ENCODE results near the gene IL27RA.

Gene IL27RA

DNA sequence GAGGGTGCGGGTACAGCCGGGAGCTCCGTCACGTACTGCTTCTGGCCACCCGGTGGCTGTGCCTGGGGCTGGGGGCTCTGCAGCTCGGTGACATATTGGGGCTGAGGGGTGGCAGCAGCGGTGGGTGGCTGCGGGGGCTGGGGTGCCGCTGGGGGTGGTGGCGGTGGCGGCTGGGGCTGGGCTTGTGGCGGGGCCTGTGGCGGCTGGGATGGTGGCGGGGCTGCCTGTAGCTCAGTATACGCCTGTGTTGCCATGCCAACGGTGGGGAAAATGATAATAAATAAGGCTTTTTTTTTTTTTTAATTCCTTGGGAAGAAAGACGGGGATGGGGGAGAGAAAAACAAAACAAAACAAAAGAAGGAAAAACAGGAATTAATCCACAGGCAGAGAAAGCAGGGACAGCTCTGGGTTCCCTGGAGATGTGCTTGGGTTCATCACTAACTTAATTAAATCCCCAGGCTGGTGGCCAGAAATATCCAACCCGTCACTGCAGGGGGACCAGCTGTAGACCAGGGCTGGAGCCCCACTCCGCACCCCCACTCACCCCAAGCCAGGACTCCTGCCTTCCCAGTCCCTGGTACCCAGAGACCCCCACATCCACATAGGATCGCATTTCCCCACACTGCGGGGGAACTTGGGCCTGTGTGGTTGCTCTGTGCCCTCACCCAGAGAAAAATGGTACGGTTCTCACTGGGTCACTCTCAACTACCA, 37.8 kb upstream of the IL27RA start:
- Histone ChIP-seq H2AFZ (ENCODE audit: low read length) (no peak overlapping the region), H3K9ac (ENCODE audit: low read length) (no peak overlapping the region), H3K9me3 (ENCODE audit: low read length) (0 out of 2 replicates have a peak, but pooled peaks cover under 1% of the 10 kb centered on the region), H3K4me2 (ENCODE audit: low read length) (no peak overlapping the region), H3K4me3 (ENCODE audit: low read depth, low read length, poor library complexity, severe bottlenecking) (no peak overlapping the region), H3F3A (ENCODE audit: insufficient read depth, low read length) (no peaks in the 10 kb centered on the region), H3K27me3 (ENCODE audit: insufficient read depth, low read length) (no peaks in the 10 kb centered on the region), H3K79me2 (ENCODE audit: insufficient read depth, low read length) (no peaks in the 10 kb centered on the region), H4K20me1 (ENCODE audit: insufficient read depth, low read length) (no peaks in the 10 kb centered on the region), H3K36me3 (ENCODE audit: insufficient read depth, low read length) (peaks cover 2% of the 10 kb centered on the region), H3K4me1 (ENCODE audit: insufficient read depth, low read length, severe bottlenecking) (no peaks in the 10 kb centered on the region), H3K9me2 (ENCODE audit: low read depth, low read length) (no peaks in the 10 kb centered on the region), H3K27ac (ENCODE audit: low read depth, low read length, poor library complexity, severe bottlenecking) (no peak overlapping the region)
- TF ChIP-seq EZH2 (IDR thresholded peaks at IDR 0.05; ENCODE audit: borderline replicate concordance, low read length), result no peak
- TF ChIP-seq, protein P1, sequence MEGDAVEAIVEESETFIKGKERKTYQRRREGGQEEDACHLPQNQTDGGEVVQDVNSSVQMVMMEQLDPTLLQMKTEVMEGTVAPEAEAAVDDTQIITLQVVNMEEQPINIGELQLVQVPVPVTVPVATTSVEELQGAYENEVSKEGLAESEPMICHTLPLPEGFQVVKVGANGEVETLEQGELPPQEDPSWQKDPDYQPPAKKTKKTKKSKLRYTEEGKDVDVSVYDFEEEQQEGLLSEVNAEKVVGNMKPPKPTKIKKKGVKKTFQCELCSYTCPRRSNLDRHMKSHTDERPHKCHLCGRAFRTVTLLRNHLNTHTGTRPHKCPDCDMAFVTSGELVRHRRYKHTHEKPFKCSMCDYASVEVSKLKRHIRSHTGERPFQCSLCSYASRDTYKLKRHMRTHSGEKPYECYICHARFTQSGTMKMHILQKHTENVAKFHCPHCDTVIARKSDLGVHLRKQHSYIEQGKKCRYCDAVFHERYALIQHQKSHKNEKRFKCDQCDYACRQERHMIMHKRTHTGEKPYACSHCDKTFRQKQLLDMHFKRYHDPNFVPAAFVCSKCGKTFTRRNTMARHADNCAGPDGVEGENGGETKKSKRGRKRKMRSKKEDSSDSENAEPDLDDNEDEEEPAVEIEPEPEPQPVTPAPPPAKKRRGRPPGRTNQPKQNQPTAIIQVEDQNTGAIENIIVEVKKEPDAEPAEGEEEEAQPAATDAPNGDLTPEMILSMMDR (IDR thresholded peaks at IDR 0.05; ENCODE audit: low read length), result no peak

DNA sequence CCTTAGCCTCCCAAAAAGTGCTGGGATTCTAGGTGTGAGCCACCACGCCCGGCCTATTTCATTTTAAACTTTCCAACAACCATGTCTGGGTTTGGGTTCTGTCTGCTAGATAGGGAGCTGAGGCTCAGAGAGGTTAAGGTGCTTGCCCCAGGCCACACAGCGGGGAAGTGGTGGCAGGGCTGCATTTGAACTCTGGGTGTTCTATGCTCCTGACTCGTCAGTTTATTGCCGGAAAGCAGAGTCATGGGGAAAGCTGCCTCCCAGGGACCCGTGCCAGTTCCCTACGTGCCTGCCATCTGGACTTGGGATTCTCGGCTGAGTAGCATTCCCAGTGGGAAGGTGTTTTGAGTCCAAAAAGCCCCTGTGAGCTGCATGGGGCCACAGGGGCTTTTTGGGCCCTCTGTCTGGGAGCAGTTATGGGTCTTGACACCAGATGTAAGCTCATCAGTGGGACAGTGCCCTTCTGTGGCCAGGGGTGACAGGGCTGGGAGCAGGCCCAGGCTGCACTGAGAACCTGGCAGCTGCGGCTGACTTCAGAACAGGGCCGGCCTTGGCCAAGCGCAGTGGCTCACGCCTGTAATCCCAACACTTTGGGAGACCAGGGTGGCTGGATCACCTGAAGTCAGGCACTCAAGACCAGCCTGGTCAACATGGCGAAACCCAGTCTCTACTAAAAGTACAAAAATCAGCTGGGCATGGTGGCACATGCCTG, 36.4 kb upstream of the IL27RA start:
- 0 out of 2 replicates have a peak, but pooled peaks cover 7% of the 10 kb centered on the region for H3K9me3 ChIP-seq (ENCODE audit: low read length)
- peaks cover 8% of the 10 kb centered on the region for H3K36me3 ChIP-seq (ENCODE audit: insufficient read depth, low read length)
- no peak overlapping the region for H3K27ac ChIP-seq (ENCODE audit: low read depth, low read length, poor library complexity, severe bottlenecking)
- H3F3A ChIP-seq (ENCODE audit: insufficient read depth, low read length), result no peaks in the 10 kb centered on the region
- H3K27me3 ChIP-seq (ENCODE audit: insufficient read depth, low read length), result no peaks in the 10 kb centered on the region
- no peak for TF ChIP-seq EZH2 (IDR thresholded peaks at IDR 0.05; ENCODE audit: borderline replicate concordance, low read length)
- TF ChIP-seq, protein P1 (IDR thresholded peaks at IDR 0.05; ENCODE audit: low read length), result no peak
- no peaks in the 10 kb centered on the region for H4K20me1 ChIP-seq (ENCODE audit: insufficient read depth, low read length)
- H3K4me3 ChIP-seq (ENCODE audit: low read depth, low read length, poor library complexity, severe bottlenecking), result no peak overlapping the region
- no peaks in the 10 kb centered on the region for H3K9me2 ChIP-seq (ENCODE audit: low read depth, low read length)
- H3K4me1 ChIP-seq (ENCODE audit: insufficient read depth, low read length, severe bottlenecking), result no peaks in the 10 kb centered on the region
- H2AFZ ChIP-seq (ENCODE audit: low read length), result no peak overlapping the region
- H3K9ac ChIP-seq (ENCODE audit: low read length), result no peak overlapping the region
- H3K79me2 ChIP-seq (ENCODE audit: insufficient read depth, low read length), result no peaks in the 10 kb centered on the region
- no peak overlapping the region for H3K4me2 ChIP-seq (ENCODE audit: low read length)

DNA sequence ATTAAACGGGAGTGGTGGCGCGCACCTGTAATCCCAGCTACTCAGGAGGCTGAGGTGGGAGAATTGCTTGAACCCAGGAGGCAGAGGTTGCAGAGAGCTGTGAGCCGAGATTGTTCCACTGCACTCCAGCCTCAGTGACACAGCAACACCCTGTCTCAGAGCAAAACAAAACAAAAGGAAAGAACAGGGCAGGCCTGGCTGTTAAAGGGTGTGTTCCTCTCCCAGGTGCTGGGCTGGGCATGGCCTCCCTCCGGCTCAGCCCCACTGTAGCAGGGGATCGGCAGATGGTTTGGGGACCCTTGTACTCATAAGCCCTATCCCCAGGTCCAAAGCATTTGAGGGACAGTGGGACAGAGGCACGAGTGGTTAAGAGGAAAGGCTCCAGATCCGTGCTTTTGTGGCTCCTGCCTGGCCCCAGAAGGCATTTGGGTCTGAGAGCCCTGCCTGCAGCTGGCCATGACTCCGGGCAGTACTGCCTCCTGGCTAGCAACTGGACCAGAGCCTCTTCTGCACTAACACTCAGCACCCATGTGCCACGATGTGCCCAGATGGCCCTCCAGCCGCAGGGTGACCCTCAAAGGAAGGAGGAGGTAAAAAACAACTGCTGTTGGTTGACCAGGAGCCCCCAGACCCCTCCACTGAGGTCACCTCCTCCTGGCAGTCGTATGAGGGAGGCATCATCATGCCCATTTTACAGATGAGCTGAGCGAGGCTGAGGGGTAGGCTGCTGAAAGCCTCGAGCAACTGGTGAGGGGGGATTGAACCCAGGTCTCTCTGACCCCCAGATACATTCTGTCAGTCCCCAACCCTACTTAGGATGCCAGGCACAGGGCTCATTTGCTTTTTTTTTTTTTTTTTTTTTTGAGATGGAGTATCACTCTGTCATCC, 35.4 kb upstream of the IL27RA start:
- H4K20me1 ChIP-seq (ENCODE audit: insufficient read depth, low read length), result no peaks in the 10 kb centered on the region
- H3K9me2 ChIP-seq (ENCODE audit: low read depth, low read length), result no peaks in the 10 kb centered on the region
- H2AFZ ChIP-seq (ENCODE audit: low read length), result no peak overlapping the region
- TF ChIP-seq, protein P1 (IDR thresholded peaks at IDR 0.05; ENCODE audit: low read length), result no peak
- TF ChIP-seq EZH2 (IDR thresholded peaks at IDR 0.05; ENCODE audit: borderline replicate concordance, low read length), result no peak
- no peak overlapping the region for H3K9ac ChIP-seq (ENCODE audit: low read length)
- H3K4me2 ChIP-seq (ENCODE audit: low read length), result no peak overlapping the region
- no peaks in the 10 kb centered on the region for H3F3A ChIP-seq (ENCODE audit: insufficient read depth, low read length)
- no peak overlapping the region for H3K4me3 ChIP-seq (ENCODE audit: low read depth, low read length, poor library complexity, severe bottlenecking)
- H3K36me3 ChIP-seq (ENCODE audit: insufficient read depth, low read length), result peaks cover 8% of the 10 kb centered on the region
- H3K4me1 ChIP-seq (ENCODE audit: insufficient read depth, low read length, severe bottlenecking), result peaks cover 4% of the 10 kb centered on the region
- H3K9me3 ChIP-seq (ENCODE audit: low read length), result 0 out of 2 replicates have a peak, but pooled peaks cover 7% of the 10 kb centered on the region
- H3K79me2 ChIP-seq (ENCODE audit: insufficient read depth, low read length), result no peaks in the 10 kb centered on the region
- no peak overlapping the region for H3K27ac ChIP-seq (ENCODE audit: low read depth, low read length, poor library complexity, severe bottlenecking)
- no peaks in the 10 kb centered on the region for H3K27me3 ChIP-seq (ENCODE audit: insufficient read depth, low read length)
